ENCODE data around the gene FBXL17.

DNA sequence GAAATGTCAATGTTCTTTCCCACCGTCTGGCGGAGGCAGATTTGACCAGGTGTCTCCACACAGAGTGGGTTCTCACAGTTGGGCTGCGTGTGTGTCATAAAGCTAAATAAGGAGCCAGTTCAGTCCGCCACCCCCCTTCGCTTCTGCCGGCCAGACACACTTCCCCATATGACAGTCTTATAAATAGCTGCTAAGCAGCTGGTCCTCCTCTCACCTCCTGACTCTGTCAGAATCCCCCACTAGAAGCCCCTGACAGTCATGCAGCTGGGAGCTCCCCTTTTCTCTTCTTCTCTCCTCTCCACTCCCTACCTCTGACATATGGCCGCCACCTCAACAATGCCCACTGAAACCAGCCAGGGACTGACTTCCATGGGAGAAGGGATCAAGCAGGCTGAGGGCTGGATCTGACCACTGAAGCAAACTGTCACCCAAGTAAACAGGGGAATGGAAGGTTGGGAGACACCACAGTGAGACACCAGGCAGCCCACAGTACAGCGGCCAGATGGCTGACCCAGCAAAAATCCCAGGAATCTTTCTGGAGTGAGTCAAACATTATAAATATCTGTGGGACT lies 569.2 kb downstream of the FBXL17 start:
- TF ChIP-seq SP1 (IDR thresholded peaks at IDR 0.05) (no peak), RAD21 (IDR thresholded peaks at IDR 0.05) (no peak), YY1 (IDR thresholded peaks at IDR 0.05) (no peak), RXRA (IDR thresholded peaks at IDR 0.05) (no peak), MAX (IDR thresholded peaks at IDR 0.05) (no peak), JUND (IDR thresholded peaks at IDR 0.05) (no peak), GABPA (IDR thresholded peaks at IDR 0.05 in 1 of 2, conservative IDR thresholded peaks at IDR 0.05 in 1 of 2) (no peak), ATF3 (IDR thresholded peaks at IDR 0.05) (no peak), NR2F2 (IDR thresholded peaks at IDR 0.05) (no peak), EGR1 (IDR thresholded peaks at IDR 0.05; ENCODE audit: low read depth in 2 of 2) (no peak)
- TF ChIP-seq, protein P1, sequence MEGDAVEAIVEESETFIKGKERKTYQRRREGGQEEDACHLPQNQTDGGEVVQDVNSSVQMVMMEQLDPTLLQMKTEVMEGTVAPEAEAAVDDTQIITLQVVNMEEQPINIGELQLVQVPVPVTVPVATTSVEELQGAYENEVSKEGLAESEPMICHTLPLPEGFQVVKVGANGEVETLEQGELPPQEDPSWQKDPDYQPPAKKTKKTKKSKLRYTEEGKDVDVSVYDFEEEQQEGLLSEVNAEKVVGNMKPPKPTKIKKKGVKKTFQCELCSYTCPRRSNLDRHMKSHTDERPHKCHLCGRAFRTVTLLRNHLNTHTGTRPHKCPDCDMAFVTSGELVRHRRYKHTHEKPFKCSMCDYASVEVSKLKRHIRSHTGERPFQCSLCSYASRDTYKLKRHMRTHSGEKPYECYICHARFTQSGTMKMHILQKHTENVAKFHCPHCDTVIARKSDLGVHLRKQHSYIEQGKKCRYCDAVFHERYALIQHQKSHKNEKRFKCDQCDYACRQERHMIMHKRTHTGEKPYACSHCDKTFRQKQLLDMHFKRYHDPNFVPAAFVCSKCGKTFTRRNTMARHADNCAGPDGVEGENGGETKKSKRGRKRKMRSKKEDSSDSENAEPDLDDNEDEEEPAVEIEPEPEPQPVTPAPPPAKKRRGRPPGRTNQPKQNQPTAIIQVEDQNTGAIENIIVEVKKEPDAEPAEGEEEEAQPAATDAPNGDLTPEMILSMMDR (IDR thresholded peaks at IDR 0.05; ENCODE audit: low read depth, low read length, missing input control), result no peak
- TF ChIP-seq, protein P2, sequence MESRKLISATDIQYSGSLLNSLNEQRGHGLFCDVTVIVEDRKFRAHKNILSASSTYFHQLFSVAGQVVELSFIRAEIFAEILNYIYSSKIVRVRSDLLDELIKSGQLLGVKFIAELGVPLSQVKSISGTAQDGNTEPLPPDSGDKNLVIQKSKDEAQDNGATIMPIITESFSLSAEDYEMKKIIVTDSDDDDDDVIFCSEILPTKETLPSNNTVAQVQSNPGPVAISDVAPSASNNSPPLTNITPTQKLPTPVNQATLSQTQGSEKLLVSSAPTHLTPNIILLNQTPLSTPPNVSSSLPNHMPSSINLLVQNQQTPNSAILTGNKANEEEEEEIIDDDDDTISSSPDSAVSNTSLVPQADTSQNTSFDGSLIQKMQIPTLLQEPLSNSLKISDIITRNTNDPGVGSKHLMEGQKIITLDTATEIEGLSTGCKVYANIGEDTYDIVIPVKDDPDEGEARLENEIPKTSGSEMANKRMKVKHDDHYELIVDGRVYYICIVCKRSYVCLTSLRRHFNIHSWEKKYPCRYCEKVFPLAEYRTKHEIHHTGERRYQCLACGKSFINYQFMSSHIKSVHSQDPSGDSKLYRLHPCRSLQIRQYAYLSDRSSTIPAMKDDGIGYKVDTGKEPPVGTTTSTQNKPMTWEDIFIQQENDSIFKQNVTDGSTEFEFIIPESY (IDR thresholded peaks at IDR 0.05), result no peak

All from liver (tissue), 3 donors.